HG02588 (cell line): ENCODE data around the gene MPST.
A peak's percentile ranks its signal among the peaks of the same experiment; 100 is the strongest.
"Not testable (repeated sequence)": the region's sequence is repeated elsewhere in the genome, so short reads cannot be mapped to it uniquely, and the experiment has no call there.

Experiments used
- ATAC-seq: cut with Tn5 transposase; IDR thresholded peaks from one replicate; pipeline ENCODE4 v1.9.1; 2021; ENCODE audit warnings: mild to moderate bottlenecking, moderate library complexity; ENCODE audit not compliant: unreplicated experiment

MPST gene

GRCh38 chr22:37019309-37020191 is at the start of gene MPST, which contains the start of gene TST:
TSS of gene MPST (plus strand) at chr22:37019742. CDS start at chr22:37019837, 95 bp downstream.
TSS of gene TST (minus strand) at chr22:37019447. CDS start at chr22:37018732, 715 bp downstream.
- ATAC-seq: peak; percentile 65

- ATAC-seq: no peak
Observed at GRCh38 chr22:36971341-36972125, 48.0 kb upstream of the MPST start.

GRCh38 chr22:36976606-36977005 is 42.9 kb upstream of the MPST start:
- ATAC-seq: no peak

- no peak for ATAC-seq
Observed at GRCh38 chr22:36977401-36977861, 42.1 kb upstream of the MPST start.

- ATAC-seq: peak; percentile 56
Observed at GRCh38 chr22:36977947-36978660, 41.4 kb upstream of the MPST start.

- ATAC-seq: no peak
Observed at GRCh38 chr22:36979016-36979910, 40.3 kb upstream of the MPST start.

GRCh38 chr22:36981247-36981775 is 38.2 kb upstream of the MPST start:
- ATAC-seq: no peak

- ATAC-seq: no peak
Observed at GRCh38 chr22:36982136-36982535, 37.4 kb upstream of the MPST start.

- no peak for ATAC-seq
Observed at GRCh38 chr22:36985211-36985889, 34.2 kb upstream of the MPST start.

- no peak for ATAC-seq
Observed at GRCh38 chr22:36986242-36986821, 33.2 kb upstream of the MPST start.

GRCh38 chr22:36988075-36988832 is 31.3 kb upstream of the MPST start:
- ATAC-seq: no peak

- ATAC-seq: not testable (repeated sequence)
Observed at GRCh38 chr22:36989012-36989411, 30.5 kb upstream of the MPST start.

- ATAC-seq: no peak
Observed at GRCh38 chr22:36990457-36990856, 29.1 kb upstream of the MPST start.

- ATAC-seq: no peak
Observed at GRCh38 chr22:36991206-36991605, 28.3 kb upstream of the MPST start.

GRCh38 chr22:36997746-36998145 is 21.8 kb upstream of the MPST start:
- no peak for ATAC-seq

GRCh38 chr22:36998620-36999351 is 20.8 kb upstream of the MPST start:
- no peak for ATAC-seq

- ATAC-seq: no peak
Observed at GRCh38 chr22:36999463-36999862, 20.1 kb upstream of the MPST start.
